Prostate gland (tissue), 2 donors: Measurements from ENCODE around the gene SPCS3.

Experiments used
- CTCF ChIP-seq, 4 experiments: fragments of 200-600 bp in 2 of 4; fragments of 450-650 bp in 2 of 4; sonication (generic) in 2 of 4; IDR thresholded peaks; 1 replicate in 3 of 4; 2 replicates in 1 of 4; pipeline ENCODE4 v1.5.1; 2016 to 2019; ENCODE audit warnings: antibody characterized with exemption in 4 of 4, mild to moderate bottlenecking in 2 of 4, moderate library complexity in 2 of 4
- POLR2AphosphoS5 ChIP-seq: sonication (generic); formaldehyde crosslinking; IDR thresholded peaks from one replicate; pipeline ENCODE4 v1.6.1; 2017; ENCODE audit warnings: antibody characterized with exemption

GRCh38 chr4:176380352-176381157, 60.8 kb downstream of the SPCS3 start:
- TF ChIP-seq CTCF (IDR thresholded peaks at IDR 0.05) (no peak), POLR2AphosphoS5 (no peak)
